ENCODE results near the gene SHROOM3. TPM values are rescaled to one million over a fixed set of nuclear protein-coding genes. Genes with fewer than 3 reads are reported as not detected.

The SHROOM3 gene
- total and polyA plus RNA-seq, 2 donors (not counting 1 experiment from before 2014, with no cell fraction given) = 0.91 to 1.5 TPM

DNA sequence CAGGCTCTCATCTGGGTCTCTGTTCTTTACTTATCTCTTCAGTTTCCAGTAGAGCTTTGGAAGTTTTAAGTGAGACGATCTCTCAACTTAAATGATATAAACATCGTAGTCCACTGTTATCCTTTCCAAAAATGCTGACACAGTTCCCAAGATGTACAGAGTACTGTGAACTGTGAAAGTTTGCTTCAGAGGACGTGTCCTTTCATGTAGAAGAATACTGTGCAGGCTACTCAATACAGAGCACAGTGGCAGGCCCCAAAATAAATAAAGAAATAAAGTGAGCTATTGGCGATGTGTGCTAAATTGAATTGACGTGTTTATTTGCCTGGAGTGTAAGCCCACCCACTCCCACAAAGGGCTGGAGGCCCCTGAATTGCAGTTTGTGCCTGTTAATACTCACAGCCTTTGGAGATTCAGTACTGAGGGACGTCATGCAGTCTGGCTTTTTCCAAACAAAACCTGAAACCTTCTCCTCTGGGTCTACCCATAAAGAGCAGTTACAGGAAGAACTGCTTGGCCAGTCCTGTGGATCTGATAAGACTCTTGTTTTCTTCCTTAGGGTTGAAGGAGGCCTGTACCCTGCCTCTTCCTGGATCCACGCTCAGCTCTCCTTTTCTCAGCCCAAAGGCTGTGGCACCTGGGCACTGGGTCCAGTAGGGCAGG, 396.8 kb downstream of the SHROOM3 start:
- Mint-ChIP-seq H3K27ac (no peak overlapping the region), H3K4me3 (no peak overlapping the region), H3K9me3 (ENCODE audit: insufficient read depth) (no peaks in the 10 kb centered on the region), H3K4me1 (no peaks in the 10 kb centered on the region), H3K27me3 (peaks cover 7% of the 10 kb centered on the region)
- Histone ChIP-seq H3K27ac (ENCODE audit: low read length in 2 of 2) (no peak overlapping the region), H3K4me2 (replicated peaks; ENCODE audit: low read depth, low read length, poor library complexity, severe bottlenecking) (no peak overlapping the region), H3K36me3 (replicated peaks in 1 of 2; ENCODE audit: control extremely low read depth in 1 of 2, control insufficient read depth in 1 of 2, extremely low read depth in 1 of 2, insufficient read depth in 2 of 2, low read length in 1 of 2) (no peaks in the 10 kb centered on the region), H3K4me1 (ENCODE audit: control insufficient read depth in 2 of 2, insufficient read depth in 2 of 2, low read length in 2 of 2) (no peaks in the 10 kb centered on the region), H2AFZ (ENCODE audit: insufficient read depth, low read depth, low read length, poor library complexity, severe bottlenecking) (no peak overlapping the region), H3K27me3 (replicated peaks in 1 of 4; ENCODE audit: control extremely low read depth in 1 of 4, control insufficient read depth in 3 of 4, insufficient read depth in 4 of 4, low read length in 3 of 4) (no peaks in the 10 kb centered on the region), H3K79me2 (ENCODE audit: control insufficient read depth, insufficient read depth, low read length) (no peaks in the 10 kb centered on the region), H4K20me1 (ENCODE audit: control insufficient read depth, insufficient read depth, low read length, poor library complexity, severe bottlenecking) (no peaks in the 10 kb centered on the region), H3K9ac (ENCODE audit: low read length) (no peak overlapping the region), H3K9me3 (ENCODE audit: control extremely low read depth in 1 of 3, control insufficient read depth in 2 of 3, insufficient read depth in 1 of 3, low read length in 2 of 3) (no peaks in the 10 kb centered on the region), H3K4me3 (ENCODE audit: control extremely low read depth in 1 of 5, extremely low read depth in 1 of 5, insufficient read depth in 1 of 5, low read depth in 2 of 5, low read length in 4 of 5) (no peak overlapping the region)
- DNase-seq = no peak
- WGBS (ENCODE audit: insufficient coverage) = 71% methylated on average over 4 of the region's 7 CpGs
- no peak for ATAC-seq (ENCODE audit: low read depth)
- intact Hi-C loops (cut with micrococcal nuclease) = no loop called here
- ChIA-PET POLR2A (no interaction called here), CTCF (no interaction called here)
- TF ChIP-seq EZH2 (IDR thresholded peaks at IDR 0.05; ENCODE audit: borderline replicate concordance, insufficient read depth, low read depth, low read length, poor library complexity, severe bottlenecking) = no peak

Small RNAs within 50 kb of the gene (small RNA-seq; reads per million reads assigned to genes)
- gene MIR4450 (ENCODE audit: insufficient read length, low read depth, low replicate concordance) (not detected), gene RF00278 (ENCODE audit: insufficient read length, low read depth, low replicate concordance) (not detected), gene RNU6-145P (ENCODE audit: insufficient read length, low read depth, low replicate concordance) (not detected)

Other genes with a start within 250 kb of the SHROOM3 start
- 30.3 and 31.5 TPM in 2 replicates for gene SCARB2, start 221.4 kb upstream of the SHROOM3 start, total RNA-seq
- 7.8 and 14.7 TPM in 2 replicates for gene SCARB2, start 221.4 kb upstream of the SHROOM3 start, polyA plus RNA-seq
- gene FAM47E, start 183.5 kb upstream of the SHROOM3 start, total RNA-seq = 1.3 and 1.7 TPM in 2 replicates
- 0.15 and 0.42 TPM in 2 replicates for gene FAM47E, start 183.5 kb upstream of the SHROOM3 start, polyA plus RNA-seq
- not detected in 2 replicates for gene STBD1, start 128.5 kb upstream of the SHROOM3 start, total RNA-seq
- 0.03 TPM in 1 of 2 replicates, not detected in the other for gene STBD1, start 128.5 kb upstream of the SHROOM3 start, polyA plus RNA-seq
- gene CCDC158, start 14.1 kb upstream of the SHROOM3 start, total RNA-seq = not detected in 2 replicates
- gene CCDC158, start 14.1 kb upstream of the SHROOM3 start, polyA plus RNA-seq = not detected in 2 replicates